COLO668 (cell line): ENCODE results near the gene RTL1.

Experiments used
- DNase-seq: peaks from one replicate; lab custom pipeline; 2025; ENCODE audit not compliant: unreplicated experiment; lab: John Stamatoyannopoulos, UW

The RTL1 gene

GRCh38 chr14:100866666-100867630, 36.6 kb downstream of the RTL1 start:
- DNase-seq = no peak

GRCh38 chr14:100865682-100866591, 37.6 kb downstream of the RTL1 start:
- DNase-seq = no peak

- no peak for DNase-seq
These were observed 38.4 kb downstream of the RTL1 start for GRCh38 chr14:100864960-100865681.

DNA sequence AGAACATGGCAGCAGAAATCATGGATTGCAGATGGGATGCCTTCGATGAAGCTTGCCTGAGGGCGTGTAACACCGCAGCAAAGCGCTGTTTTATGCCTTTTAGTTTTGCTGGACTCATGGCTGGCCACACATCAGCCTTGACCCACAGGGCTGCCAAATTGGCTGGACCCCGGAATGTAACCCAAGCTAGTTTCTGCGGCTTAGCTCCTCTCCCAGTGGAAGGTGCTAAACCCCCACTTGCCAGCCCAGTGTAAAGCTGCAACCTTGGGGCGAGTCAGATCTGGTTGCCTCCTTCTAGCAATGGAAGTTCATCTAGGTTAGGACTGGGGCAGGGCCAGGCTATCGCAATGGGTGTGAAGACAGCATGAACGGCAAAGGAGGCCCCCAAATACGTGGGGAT, 39.3 kb downstream of the RTL1 start:
- no peak for DNase-seq

DNA sequence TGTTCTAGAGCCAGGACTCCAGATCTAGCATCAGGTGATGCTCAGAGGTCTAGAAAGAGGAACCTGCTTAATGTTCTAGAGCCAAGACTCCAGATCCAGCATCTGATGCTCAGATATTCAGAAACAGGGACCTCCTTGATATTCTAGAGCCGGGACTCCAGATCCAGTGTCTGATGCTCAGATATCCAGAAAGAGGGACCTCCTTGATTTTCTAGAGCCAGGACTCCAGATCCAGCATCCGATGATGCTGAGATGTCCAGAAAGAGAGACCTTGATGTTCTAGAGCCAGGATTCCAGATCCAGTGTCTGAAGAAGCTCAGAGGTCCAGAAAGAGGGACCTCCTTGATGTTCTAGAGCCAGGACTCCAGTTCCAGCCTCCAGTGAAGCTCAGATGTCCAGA, 40.7 kb downstream of the RTL1 start:
- no peak for DNase-seq

DNA sequence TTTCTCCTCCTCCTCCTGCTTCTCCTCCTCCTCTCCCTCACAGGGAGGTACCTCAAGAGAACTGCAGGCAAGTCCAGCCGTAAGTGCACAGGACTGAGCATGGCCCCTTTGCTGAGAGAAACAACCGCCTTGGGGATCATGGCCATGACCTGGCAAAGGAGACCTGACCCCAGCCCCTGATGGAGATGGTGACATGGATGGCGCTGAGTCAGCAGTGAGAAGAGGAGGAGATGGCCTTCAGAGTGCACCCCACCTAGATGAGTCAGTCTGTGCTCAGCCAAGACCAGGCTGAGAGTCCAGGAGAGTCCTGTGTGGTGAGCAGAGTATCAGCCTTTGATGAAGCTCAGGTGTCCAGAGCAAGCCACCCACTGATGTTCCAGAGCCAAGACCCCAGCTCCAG, 41.2 kb downstream of the RTL1 start:
- DNase-seq = no peak

GRCh38 chr14:100861937-100862247, 41.6 kb downstream of the RTL1 start:
- no peak for DNase-seq

DNA sequence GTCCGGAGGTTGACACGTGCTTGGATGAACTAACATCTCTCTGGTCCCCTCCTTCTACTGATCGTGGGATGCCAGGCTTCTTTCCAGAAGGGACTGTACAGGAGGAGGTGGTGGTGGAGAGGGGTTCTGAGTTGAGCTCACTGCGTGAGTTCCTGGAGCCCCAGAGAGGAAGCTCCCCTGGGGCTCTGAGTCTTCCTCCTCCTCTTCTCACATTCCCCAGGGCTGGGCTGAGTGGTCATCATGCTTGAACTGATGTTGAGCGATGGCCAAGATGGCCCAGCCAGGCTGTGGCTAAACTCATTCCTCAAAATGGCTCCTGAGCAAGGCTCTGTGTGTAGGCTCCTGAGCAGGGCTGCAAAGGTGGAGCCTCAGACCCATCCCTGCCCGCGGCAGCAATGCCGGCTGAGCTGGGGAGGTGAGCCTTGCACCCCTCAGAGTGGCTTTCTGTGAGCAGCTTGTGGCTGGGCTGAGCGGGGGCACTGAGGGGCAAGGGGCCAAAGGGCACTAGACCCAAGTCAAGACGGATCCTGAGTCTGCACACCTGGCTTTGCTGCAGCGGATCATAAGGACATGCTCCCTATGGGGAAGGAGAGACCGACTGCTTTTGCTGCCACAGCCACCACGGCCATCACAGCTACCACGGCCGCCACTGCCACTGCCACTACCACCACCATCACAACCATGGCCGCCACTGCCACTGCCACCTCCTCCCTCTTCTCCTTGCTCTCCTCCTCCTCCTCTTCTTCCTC, 42.2 kb downstream of the RTL1 start:
- no peak for DNase-seq

- no peak for DNase-seq
These were observed 42.9 kb downstream of the RTL1 start for GRCh38 chr14:100860556-100861187.

DNA sequence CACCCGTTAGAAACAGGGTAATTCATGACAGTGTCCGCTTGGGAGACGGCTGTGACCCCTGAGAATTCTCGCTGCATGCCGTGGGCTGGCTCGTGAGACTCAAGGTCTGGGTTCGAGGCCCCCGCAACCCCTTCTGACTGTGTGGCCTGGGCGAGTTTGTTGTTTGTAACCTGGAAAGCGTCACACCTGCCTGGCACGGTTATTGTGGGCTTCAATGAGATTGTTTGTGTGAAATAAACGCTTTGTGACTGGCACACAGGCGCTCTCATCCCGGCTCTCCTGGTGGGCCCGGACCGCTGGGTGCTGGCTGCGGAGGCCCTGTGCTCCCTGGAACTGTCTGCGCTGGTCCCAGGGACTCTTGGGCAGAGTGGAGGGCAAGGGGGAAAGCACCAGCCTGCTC, 43.7 kb downstream of the RTL1 start:
- no peak for DNase-seq

GRCh38 chr14:100858838-100859220, 44.7 kb downstream of the RTL1 start:
- no peak for DNase-seq

DNA sequence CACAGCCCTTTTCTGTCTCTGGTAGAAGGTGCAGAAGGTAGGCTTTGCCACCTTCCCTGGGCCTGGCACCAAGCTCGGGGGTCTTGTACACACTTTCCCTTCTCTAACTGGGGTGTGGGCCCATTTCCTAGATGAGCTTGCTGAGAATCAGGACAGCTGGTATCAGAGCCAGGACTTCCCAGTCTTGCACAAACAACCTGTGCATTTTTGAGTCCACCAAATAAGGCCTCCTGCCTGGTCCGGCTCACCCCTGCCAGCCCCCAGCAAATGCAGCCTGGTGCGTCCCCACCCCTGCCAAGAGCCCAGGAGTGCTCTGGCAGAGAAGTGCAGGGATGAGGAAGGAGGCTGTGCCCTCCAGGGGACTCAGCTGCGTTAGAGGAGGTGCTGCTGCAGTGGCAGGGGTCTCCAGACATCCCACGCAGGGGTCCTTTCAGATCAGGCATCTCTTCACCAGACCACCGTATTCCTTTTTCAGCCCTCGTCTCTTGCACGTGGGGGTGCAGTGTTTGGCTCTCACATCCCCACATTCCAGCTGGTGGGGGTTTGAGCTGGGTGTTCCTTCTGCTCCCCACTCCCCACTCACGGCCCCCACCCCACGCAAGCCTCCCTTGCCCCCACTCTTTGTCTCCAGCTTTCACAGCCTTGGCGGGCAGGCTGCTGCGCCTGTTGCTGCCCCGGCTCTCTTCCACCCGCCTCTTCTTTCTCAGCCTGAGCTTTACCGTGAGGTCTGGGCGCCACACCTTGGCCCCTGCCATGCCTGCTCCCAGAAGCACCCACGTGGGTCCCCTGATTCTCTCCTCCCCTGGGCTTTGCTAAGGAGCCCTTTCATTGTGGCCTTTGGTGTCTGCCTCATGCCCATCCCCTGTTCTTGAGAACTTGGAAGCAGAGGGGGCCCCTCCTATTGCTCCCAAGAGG, 45.3 kb downstream of the RTL1 start:
- DNase-seq = no peak

DNA sequence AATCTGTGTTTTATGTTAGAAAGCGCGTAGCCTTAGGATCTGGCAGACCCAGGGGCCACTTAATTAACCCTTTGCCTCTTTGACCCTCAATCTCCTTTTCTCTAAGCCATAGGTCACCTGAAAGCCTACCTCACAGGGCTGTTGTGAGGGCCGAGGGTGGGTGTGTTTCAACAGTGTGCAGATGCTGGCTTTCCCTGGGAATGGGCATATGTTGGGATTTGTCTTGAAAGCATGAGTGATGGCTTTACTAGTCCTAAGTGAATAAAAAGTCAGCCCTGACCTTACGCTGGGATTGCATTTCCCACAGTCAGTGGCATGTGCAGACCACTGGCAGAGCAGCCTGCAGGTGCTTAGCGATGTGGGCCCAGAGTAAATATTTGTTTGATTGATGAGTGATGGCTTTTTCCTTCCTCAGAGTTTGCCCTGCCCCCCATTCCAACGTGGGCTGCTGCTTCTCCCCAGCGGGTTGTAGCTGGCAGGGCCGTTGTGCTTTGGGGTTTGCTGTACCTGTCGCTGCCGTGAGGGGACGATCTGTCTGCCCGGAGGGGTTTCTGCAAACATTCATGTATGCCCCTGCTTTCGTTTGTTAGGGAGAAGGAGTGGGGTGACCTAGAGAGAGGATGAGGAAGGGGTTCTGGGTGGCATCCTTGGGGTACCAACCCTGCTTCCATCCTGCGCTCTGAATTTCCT, 46.1 kb downstream of the RTL1 start:
- peak; percentile 16 for DNase-seq

DNA sequence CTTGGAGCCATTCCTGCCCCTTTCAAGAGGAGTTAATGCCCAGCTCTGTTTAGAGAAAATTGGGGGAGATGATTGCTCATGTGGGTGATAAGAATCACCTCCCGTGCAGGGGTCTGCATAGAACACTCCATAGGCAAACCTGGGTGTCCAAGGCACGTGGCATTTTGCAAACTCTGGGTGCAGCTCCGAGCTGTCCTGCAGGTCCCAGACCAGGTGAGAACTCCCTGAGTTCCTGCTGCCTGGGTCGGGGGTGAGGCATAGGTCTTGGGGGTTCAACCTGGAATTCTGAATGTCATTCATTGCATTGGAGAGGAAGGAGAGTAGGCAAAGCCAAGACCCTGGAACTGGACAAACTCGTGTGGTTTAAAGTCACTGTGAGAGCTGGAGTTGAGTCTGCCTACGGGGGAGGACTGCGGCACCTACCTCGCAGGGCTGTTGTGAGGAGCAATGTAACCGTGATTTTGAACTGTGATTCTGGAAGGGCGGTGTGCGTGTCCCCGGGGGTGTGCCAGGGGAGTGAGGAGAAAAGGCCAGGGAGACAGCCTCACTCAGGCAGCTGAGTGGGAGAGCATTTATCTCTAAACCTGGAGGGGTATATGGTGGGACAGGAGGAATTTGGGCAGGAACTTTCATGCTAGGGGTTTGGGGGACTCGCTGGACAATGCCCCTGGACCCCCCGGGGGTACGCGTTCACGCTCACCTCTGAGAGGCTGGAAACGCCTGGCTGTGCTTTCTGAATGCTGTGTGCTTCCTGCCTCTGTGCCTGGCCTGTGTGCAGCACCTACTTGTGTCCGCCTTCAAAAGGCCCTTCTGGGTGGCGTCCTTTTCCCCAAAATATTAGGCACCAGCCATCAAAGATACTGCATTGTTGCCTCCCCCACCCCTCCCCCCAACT, 47.2 kb downstream of the RTL1 start:
- no peak for DNase-seq

GRCh38 chr14:100855256-100855930, 48.1 kb downstream of the RTL1 start:
- no peak for DNase-seq

DNA sequence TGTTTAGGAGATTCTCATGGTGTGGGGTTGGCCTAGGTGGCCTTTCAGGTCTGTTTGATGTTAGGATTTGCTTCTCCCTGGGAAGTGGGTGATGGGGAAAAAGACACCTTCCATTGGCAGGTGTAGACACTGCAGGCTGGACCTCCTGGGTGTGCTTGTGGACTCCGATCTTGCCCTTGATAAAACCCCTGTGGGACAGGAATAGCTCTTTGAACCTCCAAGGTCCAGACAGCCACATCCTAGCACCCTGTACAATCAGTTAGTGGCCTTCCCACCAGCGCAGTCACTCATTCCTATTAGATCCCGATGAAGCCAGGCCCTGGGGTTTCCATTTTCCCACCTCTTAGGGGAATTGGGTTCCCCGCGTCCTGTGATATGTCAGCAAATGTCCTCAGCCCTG, 49.1 kb downstream of the RTL1 start:
- DNase-seq = no peak
